Effector CD8-positive, alpha-beta T cell (primary cell): ENCODE results near the gene TMEM25.
"Not testable (repeated sequence)": the region's sequence is repeated elsewhere in the genome, so short reads cannot be mapped to it uniquely, and the experiment has no call there.

Experiments
- DNase-seq: peaks from one replicate; lab custom pipeline; 2025; lab: John Stamatoyannopoulos, UW
- total RNA-seq, 4 experiments: gene quantifications; one replicate each; lab custom pipeline; 2026; lab: John Stamatoyannopoulos, UW

TMEM25 gene
- total RNA-seq: 10.4 to 12.2 (median 12.1) reads per million in 4 experiments

DNA sequence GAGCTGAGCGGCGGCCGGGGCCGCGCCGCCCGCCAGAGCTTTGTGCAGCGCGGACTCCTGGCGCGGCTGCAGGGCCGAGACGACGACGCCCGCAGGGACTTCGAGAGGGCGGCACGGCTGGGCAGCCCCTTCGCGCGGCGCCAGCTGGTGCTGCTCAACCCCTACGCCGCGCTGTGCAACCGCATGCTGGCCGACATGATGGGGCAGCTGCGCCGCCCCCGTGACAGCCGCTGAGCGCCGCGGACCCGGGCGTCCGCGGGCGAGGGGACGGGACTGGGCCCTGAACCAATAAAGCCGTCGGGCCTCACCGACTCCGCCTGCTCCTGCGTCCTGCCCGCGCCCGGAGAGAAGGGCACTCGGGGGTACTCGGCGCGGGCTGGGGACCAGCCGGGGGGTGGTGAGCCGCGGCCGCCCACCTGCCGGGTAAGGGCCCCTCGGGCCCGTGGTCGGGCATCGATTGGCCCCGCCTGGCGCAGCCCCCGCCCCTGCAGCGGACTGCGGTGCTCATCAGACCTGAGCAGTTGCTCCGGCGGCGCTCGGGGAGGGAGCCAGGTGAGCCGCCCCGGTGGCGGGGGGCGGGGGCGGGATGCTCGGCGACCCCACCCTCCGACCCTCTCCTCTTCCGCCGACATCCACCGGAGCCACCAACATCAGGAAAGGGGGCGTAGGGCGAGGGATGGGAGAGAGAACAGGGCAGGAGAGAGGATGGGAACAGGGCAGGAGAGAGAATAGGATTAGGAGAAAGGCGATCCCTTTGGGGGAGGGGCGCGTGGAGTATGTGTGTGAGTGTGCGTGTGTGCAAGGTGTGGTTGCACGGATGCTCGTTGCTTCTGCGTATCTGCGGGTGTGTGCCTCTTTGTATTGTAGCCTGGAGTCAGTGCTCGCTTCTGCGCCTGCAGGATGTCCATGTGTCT, at the start of gene TMEM25:
Gene TMEM25, plus strand, starts transcription at position 510 of the 914 bp plus-strand sequence. CDS start 610 bp downstream, outside the sequence.
- DNase-seq: peak; percentile 46

DNA sequence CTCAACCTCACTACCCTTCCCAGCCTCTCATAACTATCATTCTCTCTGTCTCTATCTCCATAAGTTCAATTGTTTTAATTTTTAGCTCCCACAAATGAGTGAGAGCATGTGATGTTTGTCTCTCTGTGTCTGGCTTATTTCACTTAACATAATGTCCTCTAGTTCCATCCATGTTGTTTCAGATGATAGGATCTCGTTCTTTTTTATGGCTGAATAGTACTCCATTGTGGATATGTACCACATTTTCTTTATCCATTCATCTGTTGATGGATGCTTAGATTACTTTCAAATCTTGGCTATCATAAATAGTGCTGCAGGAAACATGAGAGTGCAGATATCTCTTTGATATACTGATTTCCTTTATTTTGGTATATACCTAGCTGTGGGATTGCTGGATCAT, 49.8 kb upstream of the TMEM25 start:
- DNase-seq: not testable (repeated sequence)

DNA sequence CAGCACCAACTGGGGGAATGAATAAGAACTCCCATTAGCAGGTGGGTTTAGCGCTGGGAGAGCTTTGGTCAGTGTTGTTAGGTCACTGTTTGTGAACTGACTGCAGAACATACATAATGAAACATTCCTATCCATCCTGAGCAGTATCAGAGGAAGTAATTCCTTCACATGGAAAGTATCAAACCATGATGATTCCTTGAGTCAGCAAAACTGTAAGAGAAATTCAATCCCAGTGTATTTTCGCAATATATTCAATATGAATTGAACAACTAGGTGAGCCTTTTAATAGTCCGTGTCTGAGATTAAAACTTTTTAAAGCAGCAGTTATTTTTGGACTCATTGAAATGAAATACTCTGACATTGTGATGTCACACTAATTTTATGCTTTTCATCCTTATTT, 46.6 kb upstream of the TMEM25 start:
- no peak for DNase-seq

DNA sequence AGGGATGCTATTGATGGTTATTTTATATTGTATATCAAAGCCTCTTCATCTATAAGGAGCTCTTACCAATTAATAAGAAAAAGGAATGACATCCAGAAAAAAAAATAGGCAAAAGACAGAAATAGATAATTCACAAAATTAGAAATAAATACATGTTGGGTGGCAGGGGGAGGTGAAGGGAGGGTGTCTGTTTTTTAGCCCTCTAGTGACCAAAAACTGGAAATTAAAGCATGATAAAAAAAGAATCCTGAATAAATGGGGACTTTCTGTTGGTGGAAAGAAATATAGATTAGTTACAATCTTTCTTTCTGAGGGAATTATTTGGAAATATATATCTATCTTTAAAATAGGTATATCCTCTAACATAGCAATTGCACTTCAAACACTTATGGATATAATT, 45.7 kb upstream of the TMEM25 start:
- DNase-seq: no peak

DNA sequence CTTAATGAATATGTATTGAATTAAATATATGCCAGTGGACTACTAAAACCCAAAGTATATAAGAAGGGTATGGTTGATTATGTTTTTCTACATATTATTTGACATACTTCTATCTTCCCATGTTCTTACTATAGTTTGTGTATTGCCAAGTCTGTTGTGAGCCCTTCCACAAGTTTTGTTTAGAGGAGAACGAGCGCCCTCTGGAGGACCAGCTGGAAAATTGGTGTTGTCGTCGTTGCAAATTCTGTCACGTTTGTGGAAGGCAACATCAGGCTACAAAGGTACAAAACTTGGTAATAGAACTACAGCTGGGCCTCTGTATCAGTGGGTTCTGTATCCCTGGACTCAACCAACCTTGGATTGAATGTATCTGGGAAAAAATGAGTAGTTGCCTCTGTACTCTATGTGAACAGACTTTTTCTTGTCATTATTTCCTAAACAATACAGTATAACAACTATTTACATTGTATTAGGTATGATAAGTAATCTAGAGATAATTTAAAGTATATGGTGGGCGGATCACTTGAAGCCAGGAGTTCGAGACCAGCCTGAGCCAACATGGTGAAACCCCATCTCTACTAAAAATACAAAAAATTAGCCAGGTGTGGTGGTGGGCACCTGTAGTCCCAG, 42.4 kb upstream of the TMEM25 start:
- peak; percentile 65 for DNase-seq

DNA sequence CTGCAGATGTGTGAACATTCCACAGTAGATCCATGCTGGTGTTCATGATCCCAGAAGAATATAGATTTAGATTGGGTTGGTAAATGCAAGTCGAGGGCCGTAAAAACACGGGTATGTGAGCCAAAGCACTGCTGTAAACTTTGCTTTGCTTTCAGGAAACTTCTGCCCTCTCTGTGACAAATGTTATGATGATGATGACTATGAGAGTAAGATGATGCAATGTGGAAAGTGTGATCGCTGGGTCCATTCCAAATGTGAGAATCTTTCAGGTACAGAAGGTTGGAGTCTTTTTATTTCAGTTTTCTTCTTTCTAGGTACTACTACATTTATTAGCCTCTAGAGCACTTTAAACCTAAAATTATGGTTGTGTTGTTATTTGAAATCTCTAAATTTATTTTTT, 40.0 kb upstream of the TMEM25 start:
- no peak for DNase-seq

DNA sequence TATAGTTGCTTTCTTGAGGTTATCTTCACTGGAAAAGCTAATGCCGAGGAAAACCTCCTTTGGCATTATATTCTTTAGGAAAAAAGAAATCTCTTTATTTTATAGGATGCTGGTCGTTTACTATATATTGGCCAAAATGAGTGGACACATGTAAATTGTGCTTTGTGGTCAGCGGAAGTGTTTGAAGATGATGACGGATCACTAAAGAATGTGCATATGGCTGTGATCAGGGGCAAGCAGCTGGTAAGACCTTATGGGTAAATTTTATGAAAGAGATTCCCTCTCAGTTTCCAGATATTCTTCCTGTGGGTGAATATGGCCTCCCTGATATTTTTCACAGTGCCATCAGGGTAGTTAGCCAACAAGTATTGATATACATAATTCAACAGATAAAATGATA, 33.2 kb upstream of the TMEM25 start:
- no peak for DNase-seq

DNA sequence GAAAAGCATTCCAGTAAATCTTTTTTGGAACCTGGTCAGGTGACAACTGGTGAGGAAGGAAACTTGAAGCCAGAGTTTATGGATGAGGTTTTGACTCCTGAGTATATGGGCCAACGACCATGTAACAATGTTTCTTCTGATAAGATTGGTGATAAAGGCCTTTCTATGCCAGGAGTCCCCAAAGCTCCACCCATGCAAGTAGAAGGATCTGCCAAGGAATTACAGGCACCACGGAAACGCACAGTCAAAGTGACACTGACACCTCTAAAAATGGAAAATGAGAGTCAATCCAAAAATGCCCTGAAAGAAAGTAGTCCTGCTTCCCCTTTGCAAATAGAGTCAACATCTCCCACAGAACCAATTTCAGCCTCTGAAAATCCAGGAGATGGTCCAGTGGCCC, 27.8 kb upstream of the TMEM25 start:
- DNase-seq: no peak

DNA sequence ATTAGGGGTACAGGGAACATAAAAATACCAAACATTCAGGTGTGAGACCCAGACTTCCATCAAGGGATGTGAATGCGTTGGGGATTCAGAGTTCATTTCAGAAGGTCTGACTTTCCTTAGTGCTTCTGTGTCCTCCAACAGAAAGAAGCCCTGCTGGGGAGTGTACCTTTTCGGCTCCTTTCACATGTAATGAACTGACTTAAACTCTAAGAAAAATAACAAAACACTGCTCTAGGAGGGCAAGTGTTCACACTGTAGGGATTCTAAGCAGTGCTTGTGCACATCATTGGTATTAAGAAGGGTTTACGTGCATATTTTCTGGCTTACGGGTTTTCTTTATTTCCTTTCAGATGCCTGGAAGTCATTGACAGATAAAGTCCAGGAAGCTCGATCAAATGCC, 19.4 kb upstream of the TMEM25 start:
- DNase-seq: no peak

DNA sequence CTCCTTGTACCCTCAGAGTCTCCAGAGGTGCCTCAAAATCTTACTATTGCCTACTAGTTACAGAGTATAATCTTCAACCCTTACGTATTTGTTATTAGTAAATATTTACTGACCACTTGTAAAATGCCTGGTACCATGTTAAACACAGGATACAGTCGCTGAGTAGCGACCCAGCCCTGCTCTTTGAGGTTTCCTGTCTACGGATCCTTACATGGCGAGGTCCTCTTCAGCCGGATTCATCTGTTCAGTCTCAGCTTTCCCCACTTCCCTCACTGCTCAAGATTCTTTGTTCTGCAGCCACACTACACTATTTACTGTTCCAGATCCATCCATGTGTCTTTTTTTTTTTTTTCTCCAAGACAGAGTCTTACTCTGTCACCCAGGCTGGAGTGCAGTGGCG, 16.9 kb upstream of the TMEM25 start:
- DNase-seq: no peak

DNA sequence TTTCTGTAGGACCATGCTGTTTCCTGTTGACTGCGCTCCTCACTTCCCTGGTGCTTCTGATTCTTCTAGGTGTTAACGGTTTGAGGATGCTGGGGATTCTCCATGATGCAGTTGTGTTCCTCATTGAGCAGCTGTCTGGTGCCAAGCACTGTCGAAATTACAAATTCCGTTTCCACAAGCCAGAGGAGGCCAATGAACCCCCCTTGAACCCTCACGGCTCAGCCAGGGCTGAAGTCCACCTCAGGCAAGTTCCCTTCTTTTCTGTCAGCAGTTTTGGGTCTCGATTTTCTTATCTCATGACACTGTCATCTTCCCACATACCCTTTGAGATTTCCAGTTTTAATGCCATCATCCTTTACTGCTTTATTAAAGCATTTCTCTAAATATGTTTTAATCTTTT, 11.4 kb upstream of the TMEM25 start:
- no peak for DNase-seq

DNA sequence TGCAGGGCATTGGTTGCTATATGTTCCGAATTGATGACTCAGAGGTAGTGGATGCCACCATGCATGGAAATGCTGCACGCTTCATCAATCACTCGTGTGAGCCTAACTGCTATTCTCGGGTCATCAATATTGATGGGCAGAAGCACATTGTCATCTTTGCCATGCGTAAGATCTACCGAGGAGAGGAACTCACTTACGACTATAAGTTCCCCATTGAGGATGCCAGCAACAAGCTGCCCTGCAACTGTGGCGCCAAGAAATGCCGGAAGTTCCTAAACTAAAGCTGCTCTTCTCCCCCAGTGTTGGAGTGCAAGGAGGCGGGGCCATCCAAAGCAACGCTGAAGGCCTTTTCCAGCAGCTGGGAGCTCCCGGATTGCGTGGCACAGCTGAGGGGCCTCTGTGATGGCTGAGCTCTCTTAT, 9.1 kb upstream of the TMEM25 start:
- no peak for DNase-seq

DNA sequence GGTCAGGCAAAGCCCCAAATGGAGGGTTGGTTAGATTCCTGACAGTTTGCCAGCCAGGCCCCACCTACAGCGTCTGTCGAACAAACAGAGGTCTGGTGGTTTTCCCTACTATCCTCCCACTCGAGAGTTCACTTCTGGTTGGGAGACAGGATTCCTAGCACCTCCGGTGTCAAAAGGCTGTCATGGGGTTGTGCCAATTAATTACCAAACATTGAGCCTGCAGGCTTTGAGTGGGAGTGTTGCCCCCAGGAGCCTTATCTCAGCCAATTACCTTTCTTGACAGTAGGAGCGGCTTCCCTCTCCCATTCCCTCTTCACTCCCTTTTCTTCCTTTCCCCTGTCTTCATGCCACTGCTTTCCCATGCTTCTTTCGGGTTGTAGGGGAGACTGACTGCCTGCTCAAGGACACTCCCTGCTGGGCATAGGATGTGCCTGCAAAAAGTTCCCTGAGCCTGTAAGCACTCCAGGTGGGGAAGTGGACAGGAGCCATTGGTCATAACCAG, 8.4 kb upstream of the TMEM25 start:
- DNase-seq: no peak

DNA sequence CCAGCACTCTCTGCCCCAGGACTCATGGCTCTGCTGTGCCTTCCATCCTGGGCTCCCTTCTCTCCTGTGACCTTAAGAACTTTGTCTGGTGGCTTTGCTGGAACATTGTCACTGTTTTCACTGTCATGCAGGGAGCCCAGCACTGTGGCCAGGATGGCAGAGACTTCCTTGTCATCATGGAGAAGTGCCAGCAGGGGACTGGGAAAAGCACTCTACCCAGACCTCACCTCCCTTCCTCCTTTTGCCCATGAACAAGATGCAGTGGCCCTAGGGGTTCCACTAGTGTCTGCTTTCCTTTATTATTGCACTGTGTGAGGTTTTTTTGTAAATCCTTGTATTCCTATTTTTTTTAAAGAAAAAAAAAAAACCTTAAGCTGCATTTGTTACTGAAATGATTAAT, 6.6 kb upstream of the TMEM25 start:
- no peak for DNase-seq

DNA sequence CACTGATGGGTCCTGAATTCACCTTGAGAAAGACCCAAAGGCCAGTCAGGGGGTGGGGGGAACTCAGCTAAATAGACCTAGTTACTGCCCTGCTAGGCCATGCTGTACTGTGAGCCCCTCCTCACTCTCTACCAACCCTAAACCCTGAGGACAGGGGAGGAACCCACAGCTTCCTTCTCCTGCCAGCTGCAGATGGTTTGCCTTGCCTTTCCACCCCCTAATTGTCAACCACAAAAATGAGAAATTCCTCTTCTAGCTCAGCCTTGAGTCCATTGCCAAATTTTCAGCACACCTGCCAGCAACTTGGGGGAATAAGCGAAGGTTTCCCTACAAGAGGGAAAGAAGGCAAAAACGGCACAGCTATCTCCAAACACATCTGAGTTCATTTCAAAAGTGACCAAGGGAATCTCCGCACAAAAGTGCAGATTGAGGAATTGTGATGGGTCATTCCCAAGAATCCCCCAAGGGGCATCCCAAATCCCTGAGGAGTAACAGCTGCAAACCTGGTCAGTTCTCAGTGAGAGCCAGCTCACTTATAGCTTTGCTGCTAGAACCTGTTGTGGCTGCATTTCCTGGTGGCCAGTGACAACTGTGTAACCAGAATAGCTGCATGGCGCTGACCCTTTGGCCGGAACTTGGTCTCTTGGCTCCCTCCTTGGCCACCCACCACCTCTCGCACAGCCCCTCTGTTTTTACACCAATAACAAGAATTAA, 6.1 kb upstream of the TMEM25 start:
- DNase-seq: no peak

DNA sequence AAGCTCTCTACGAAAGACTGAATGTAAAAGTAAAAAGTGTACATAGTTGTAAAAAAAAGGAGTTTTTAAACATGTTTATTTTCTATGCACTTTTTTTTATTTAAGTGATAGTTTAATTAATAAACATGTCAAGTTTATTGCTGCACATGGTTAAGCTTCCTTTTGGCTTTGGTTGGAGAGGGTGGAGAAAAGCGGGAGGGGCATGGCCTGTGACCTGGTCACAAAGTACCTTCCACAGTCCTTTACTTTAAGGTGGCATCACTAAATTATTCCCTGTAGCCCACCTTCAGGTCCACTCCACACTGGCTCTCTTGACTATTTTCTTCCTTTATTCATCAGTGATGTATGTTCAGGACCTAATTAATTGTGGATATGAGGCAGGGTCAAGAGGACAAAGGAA, 4.3 kb upstream of the TMEM25 start:
- DNase-seq: no peak

DNA sequence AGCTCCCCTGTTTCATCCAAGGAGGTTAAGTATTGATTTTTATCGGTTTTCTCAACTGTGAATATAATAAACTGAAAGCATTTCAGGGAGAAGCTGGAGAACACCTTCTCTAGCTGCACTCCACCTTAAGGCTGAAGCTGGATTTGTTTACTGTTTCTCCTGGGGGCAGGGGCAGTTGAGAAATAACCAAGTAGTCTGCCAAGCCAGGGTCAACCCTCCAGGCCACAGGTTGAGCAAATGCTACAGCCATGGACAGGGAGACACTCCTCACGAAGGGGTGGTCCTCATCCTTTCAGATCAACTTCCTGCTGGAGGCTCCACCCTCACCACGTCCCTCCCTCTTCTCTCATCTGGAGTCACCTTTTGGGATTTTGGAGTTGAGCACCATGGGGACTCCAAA, 3.9 kb upstream of the TMEM25 start, which contains the start of gene TTC36:
Gene TTC36, plus strand, starts transcription at position 366 of the 400 bp plus-strand sequence. Its CDS starts 21 bp downstream, at position 387.
- no peak for DNase-seq

DNA sequence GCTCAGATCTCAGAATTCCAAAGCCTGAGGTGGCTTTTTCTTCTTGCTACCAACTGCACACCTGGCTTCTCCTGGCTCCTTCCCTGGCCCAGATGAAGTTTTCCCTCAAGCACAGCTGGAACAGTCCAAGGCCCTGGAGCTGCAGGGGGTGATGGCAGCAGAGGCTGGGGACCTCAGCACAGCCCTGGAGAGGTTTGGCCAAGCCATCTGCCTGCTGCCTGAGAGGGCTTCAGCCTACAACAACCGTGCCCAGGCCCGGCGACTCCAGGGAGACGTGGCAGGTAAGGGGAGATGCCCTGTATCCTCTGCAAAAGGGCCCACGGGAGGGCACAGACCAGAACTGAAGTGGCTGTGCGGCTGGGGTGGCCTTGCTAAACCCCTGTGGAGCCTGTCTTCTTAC, 2.5 kb upstream of the TMEM25 start:
- no peak for DNase-seq

DNA sequence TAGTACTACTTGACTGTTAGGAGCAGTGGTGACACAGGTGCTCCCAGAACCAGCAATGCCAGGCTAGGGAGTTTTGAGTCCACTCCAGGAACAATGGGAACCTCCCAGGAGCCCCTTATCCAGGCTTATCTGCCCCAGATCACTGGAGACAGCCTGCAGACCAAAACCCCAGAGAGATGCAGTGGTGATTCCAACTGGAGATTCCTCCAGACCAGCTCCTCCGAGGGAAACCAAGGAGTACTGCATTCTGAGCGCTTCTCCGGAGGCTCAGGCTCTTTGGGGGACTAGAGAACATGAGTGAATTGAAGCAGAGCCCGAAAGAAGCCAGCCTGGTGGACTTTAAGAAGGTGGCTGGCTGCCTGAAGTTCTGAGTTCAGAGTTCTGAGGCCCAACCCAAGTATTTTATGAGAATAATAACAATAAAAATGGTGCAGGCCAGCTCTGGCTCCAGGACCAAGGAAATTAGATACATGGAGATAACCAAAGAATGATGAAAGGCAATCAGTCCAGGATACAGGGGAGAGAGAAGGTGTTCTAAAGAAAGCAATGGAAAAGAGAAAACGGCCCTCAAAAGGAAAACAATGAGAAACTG, 1.3 kb upstream of the TMEM25 start:
- no peak for DNase-seq

DNA sequence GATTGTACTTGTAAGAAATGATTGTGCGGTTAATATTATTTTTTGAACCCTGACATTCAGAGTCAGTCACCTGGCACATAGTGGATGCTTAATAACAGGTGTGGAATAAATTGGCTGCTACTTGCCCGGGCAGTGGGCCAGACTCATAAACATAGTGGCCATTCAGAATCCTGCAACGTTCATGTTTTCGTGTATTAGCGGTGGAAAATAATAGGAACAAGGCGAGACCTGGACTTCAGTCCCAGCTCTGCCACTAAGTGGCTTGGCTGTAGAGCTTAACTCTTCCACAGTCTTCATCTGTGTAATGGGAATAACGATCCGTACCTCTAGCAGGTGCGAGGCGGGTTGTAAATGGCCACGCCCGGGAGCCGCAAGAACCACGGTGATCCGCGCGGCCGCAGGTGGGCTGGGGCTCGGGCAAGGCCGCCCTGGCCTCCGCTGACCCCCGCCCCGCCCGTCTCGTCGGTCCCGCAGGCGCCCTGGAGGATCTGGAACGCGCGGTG, 761 bp upstream of the TMEM25 start:
- no peak for DNase-seq

DNA sequence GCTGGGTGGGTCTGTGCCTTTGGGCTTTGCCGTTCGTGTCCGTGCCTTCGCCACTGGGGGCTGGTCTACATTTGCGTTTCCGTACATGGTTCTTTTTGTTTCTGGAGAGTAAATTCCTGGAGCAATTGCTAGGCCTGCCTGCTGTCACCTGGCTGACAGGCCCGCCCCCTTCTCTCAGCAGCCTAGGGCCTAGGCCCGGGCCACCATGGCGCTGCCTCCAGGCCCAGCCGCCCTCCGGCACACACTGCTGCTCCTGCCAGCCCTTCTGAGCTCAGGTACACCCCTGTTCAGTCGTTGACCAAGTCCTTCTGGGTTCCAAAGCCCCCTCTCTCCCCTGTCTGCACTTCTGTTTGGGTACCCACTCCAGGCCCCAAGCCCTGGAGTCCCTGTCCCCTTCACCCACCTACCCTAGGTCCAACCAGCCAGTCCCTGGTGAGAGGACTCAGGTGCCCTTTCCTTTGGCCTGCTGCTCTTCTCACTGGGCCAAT, 649 bp downstream of the TMEM25 start:
- DNase-seq: no peak

DNA sequence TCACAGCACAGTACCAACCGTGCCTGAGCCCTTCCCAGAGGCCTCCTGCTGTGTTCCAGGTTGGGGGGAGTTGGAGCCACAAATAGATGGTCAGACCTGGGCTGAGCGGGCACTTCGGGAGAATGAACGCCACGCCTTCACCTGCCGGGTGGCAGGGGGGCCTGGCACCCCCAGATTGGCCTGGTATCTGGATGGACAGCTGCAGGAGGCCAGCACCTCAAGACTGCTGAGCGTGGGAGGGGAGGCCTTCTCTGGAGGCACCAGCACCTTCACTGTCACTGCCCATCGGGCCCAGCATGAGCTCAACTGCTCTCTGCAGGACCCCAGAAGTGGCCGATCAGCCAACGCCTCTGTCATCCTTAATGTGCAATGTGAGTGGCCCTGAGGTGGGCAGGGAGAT, 1.1 kb downstream of the TMEM25 start:
- no peak for DNase-seq
